ENCODE measurements around the gene SYNM.

Gene SYNM

GRCh38 chr15:99145005-99145404, 40.1 kb downstream of the SYNM start:
- no peak for DNase-seq

GRCh38 chr15:99145778-99146177, 40.9 kb downstream of the SYNM start:
- no peak for DNase-seq

GRCh38 chr15:99146661-99147060, 41.8 kb downstream of the SYNM start:
- DNase-seq = no peak

GRCh38 chr15:99148851-99149276, 44.0 kb downstream of the SYNM start:
- DNase-seq = no peak

- no peak for DNase-seq
Observed at GRCh38 chr15:99149366-99149765, 44.5 kb downstream of the SYNM start.

- DNase-seq = no peak
Observed at GRCh38 chr15:99151156-99151555, 46.3 kb downstream of the SYNM start.

- no peak for DNase-seq
Observed at GRCh38 chr15:99153026-99153535, 48.2 kb downstream of the SYNM start.

GRCh38 chr15:99154271-99154670, 49.4 kb downstream of the SYNM start:
- DNase-seq = no peak

- no peak for DNase-seq
Observed at GRCh38 chr15:99155961-99156443, 51.1 kb downstream of the SYNM start.

GRCh38 chr15:99157456-99157855, 52.6 kb downstream of the SYNM start:
- DNase-seq = no peak

GRCh38 chr15:99158626-99159412, 53.9 kb downstream of the SYNM start:
- no peak for DNase-seq

- peak; percentile 4 for DNase-seq
Observed at GRCh38 chr15:99163271-99164062, 58.6 kb downstream of the SYNM start.

- no peak for DNase-seq
Observed at GRCh38 chr15:99164119-99164518, 59.2 kb downstream of the SYNM start.

- DNase-seq = no peak
Observed at GRCh38 chr15:99165020-99165790, 60.3 kb downstream of the SYNM start.

- DNase-seq = no peak
Observed at GRCh38 chr15:99165956-99166689, 61.2 kb downstream of the SYNM start.

- DNase-seq = no peak
Observed at GRCh38 chr15:99167201-99167600, 62.3 kb downstream of the SYNM start.

- no peak for DNase-seq
Observed at GRCh38 chr15:99167640-99168039, 62.8 kb downstream of the SYNM start.

GRCh38 chr15:99168601-99169580, 64.0 kb downstream of the SYNM start:
- DNase-seq = no peak

- DNase-seq = no peak
Observed at GRCh38 chr15:99169769-99170311, 65.0 kb downstream of the SYNM start.

- DNase-seq = no peak
Observed at GRCh38 chr15:99170476-99171065, 65.7 kb downstream of the SYNM start.

Data from CD4-positive, alpha-beta T cell treated with Interleukin-4 for 4 hours (primary cell).